GM12801 (cell line): ENCODE results near the gene DHPS.

ENCODE experiments used
- TF ChIP-seq, protein P1 (sequence below): IDR thresholded peaks from one replicate; pipeline ENCODE4 v1.5.1; 2011; ENCODE audit warnings: control low read depth; ENCODE audit not compliant: insufficient read length; ENCODE audit errors: extremely low read depth

Gene DHPS

DNA sequence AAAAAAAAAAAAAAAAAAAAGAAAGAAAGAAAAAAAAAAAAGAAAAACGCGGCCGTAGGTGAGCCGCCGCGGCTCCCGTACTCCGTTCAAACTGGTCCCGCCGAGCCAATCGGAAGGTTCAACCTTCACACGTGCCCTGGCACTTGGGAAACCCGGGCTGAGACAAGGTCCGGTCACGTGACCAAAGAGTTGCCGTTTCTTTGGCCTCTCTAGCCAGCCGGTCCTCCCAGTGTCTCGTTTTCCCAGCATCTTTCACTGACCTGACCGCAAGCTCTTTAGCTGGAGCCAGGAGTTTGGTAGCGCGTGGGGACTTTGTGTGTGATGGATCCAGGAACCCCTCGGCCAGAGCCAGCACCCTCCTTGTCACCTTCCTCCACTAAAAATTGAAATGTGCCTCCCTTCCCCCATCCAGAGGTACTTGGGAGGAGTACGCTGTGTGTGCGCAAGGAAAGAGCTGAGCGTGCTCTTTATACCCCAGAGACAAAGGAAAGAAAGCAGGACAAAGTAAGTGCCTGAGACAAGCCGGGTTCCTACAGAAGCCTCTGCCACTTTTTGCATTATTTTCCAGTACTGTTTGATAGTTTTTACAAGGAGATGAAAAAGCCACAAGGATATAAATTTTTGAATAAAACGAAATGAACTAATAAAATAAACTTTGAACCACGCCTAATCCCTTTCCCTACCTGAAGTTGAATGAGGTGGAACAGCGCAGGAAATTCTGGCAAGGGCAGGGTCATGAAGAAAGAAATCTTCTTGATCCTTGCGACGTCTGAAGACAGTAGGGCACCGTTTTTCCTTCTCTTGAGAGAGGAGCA lies 41.1 kb upstream of the DHPS start:
- TF ChIP-seq, protein P1, sequence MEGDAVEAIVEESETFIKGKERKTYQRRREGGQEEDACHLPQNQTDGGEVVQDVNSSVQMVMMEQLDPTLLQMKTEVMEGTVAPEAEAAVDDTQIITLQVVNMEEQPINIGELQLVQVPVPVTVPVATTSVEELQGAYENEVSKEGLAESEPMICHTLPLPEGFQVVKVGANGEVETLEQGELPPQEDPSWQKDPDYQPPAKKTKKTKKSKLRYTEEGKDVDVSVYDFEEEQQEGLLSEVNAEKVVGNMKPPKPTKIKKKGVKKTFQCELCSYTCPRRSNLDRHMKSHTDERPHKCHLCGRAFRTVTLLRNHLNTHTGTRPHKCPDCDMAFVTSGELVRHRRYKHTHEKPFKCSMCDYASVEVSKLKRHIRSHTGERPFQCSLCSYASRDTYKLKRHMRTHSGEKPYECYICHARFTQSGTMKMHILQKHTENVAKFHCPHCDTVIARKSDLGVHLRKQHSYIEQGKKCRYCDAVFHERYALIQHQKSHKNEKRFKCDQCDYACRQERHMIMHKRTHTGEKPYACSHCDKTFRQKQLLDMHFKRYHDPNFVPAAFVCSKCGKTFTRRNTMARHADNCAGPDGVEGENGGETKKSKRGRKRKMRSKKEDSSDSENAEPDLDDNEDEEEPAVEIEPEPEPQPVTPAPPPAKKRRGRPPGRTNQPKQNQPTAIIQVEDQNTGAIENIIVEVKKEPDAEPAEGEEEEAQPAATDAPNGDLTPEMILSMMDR, result no peak

- TF ChIP-seq, protein P1, result no peak
Measured at GRCh38 chr19:12721656-12722565, 40.2 kb upstream of the DHPS start.

DNA sequence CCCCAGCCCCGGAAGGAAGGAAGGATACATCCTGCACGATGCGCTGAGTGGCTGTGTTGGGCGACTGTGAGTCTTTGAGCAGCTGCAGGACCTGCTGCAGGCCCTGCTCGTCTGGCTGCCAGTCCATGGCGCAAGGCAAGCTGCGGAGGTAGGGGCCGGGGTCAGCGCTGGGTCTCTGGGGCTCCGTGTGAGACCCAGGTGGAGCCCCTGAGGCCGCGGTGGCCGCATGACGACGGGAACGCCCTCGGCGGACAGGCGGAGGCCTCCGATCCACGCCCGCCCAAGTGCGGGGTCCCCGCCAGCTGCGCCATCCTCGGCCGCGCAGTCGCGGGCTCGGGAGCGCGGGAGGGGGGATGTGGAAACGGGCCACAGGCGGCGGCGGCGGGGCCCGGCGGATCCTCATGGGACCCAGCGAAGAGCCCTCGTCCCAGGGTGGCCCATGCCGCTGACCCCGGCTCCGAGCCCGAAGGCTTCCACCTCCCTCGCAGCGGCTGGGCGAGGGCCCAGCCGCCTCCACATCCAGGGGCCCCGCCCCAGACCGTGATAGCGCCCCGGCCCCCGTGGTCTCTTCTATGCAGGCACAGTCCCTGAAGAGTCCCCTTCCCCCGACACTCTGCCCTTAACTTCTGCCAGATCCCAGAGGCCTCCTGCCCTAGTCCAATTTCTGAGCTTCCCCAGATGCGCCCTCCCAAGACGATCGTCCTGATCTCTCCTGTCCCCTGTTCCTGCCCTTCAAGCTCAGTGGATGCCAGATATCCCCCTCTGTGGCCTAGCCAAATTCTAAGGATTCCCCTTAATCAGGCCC lies 39.4 kb upstream of the DHPS start:
- TF ChIP-seq, protein P1, result no peak

- TF ChIP-seq, protein P1, result no peak
Measured at GRCh38 chr19:12720296-12720695, 38.6 kb upstream of the DHPS start.

DNA sequence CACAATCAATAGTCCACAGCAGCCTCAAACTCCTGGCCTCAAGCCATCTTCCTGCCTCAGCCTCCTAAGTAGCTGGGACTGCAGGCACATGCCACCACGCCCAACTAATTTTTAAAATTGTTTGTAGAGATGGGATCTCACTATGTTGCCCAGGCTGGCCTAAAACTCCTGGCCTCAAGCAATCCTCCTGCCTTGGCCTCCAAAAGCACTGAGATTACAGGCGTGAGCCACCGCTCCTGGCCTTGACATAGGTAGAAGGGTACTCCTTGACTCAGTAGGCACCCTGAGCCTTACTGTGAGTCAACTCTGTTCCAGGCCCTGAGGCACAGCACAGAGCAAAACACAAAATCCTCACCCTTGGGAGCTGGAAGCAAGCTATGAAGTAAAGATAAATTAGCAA lies 34.2 kb upstream of the DHPS start:
- TF ChIP-seq, protein P1, result no peak

DNA sequence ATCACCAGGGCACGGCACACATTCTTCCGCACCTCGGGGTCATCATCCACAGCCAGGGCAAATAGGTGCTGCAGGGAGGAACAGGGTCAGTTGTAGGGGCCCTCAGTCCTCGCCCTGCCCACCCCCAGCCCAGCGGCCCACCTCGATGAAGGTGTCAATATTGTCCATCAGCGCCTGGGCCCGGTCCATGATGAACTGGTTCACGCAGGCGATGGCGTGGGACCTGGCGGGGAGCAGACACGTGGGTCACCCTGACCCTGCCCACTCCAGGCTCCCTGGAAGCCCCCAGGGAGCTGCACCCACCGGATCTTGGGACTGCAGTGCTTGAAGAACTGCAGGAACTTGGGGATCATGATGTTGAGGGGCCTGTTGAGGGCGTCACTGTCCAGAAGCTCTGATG lies 33.4 kb upstream of the DHPS start:
- TF ChIP-seq, protein P1, result no peak

GRCh38 chr19:12711187-12711586 lies 29.5 kb upstream of the DHPS start:
- TF ChIP-seq, protein P1, result no peak
